KMS-11 (cell line): ENCODE data around the gene PARVA.

ENCODE experiments used
- H2AFZ ChIP-seq: fragments of 200-600 bp; sonication (generic); 2 replicates; pipeline ENCODE4 v1.6.1; 2016; ENCODE audit warnings: antibody characterized with exemption, mixed run types, low read depth
- H3K27ac ChIP-seq: fragments of 200-600 bp; sonication (generic); 2 replicates; pipeline ENCODE4 v1.6.1; 2016; ENCODE audit warnings: mild to moderate bottlenecking, mixed run types
- H3K27me3 ChIP-seq: fragments of 200-600 bp; sonication (generic); 2 replicates; pipeline ENCODE4 v1.6.1; 2017; ENCODE audit warnings: mild to moderate bottlenecking, low read depth, mixed run types, moderate library complexity; ENCODE audit not compliant: insufficient read depth
- H3K36me3 ChIP-seq: fragments of 200-600 bp; sonication (generic); 2 replicates; pipeline ENCODE4 v1.6.1; 2017; ENCODE audit warnings: mild to moderate bottlenecking, mixed run types; ENCODE audit not compliant: insufficient read depth
- H3K4me1 ChIP-seq: fragments of 200-600 bp; sonication (generic); 2 replicates; pipeline ENCODE4 v1.6.1; 2016; ENCODE audit warnings: mild to moderate bottlenecking, low read depth, mixed run types; ENCODE audit not compliant: poor library complexity, severe bottlenecking
- H3K4me2 ChIP-seq: fragments of 200-600 bp; sonication (generic); 2 replicates; pipeline ENCODE4 v1.7.0; 2016; ENCODE audit warnings: mild to moderate bottlenecking, mixed run types
- H3K4me3 ChIP-seq: fragments of 200-600 bp; sonication (generic); IDR thresholded peaks from 2 replicates; pipeline ENCODE4 v1.6.1; 2017; ENCODE audit warnings: low read depth, low read length, mixed read lengths; ENCODE audit not compliant: insufficient read depth
- H3K79me2 ChIP-seq: fragments of 200-600 bp; sonication (generic); 2 replicates; pipeline ENCODE4 v1.6.1; 2016; ENCODE audit warnings: low read depth, mixed run types; ENCODE audit not compliant: insufficient read depth
- H3K9ac ChIP-seq: fragments of 200-600 bp; sonication (generic); 2 replicates; pipeline ENCODE4 v1.6.1; 2016; ENCODE audit warnings: mild to moderate bottlenecking, mixed run types
- H4K20me1 ChIP-seq: fragments of 200-600 bp; sonication (generic); 2 replicates; pipeline ENCODE4 v1.6.1; 2016; ENCODE audit warnings: mild to moderate bottlenecking, mixed run types; ENCODE audit not compliant: insufficient read depth
- CTCF ChIP-seq: fragments of 200-600 bp; sonication (generic); conservative IDR thresholded peaks from 2 replicates; pipeline ENCODE4 v1.6.1; 2017; ENCODE audit warnings: low read depth, mild to moderate bottlenecking, antibody characterized with exemption, low read length, moderate library complexity, mixed read lengths

The PARVA gene

GRCh38 chr11:12532580-12532979, 155.2 kb downstream of the PARVA start:
- H3K4me2 ChIP-seq = no peak overlapping the region
- TF ChIP-seq CTCF = no peak
- no peak overlapping the region for H3K9ac ChIP-seq
- H3K79me2 ChIP-seq = no peaks in the 10 kb centered on the region
- H3K27me3 ChIP-seq = no peaks in the 10 kb centered on the region
- no peak overlapping the region for H3K27ac ChIP-seq
- no peak overlapping the region for H3K4me3 ChIP-seq
- H2AFZ ChIP-seq = no peak overlapping the region
- H4K20me1 ChIP-seq = no peaks in the 10 kb centered on the region
- H3K36me3 ChIP-seq = no peaks in the 10 kb centered on the region
- no peaks in the 10 kb centered on the region for H3K4me1 ChIP-seq

DNA sequence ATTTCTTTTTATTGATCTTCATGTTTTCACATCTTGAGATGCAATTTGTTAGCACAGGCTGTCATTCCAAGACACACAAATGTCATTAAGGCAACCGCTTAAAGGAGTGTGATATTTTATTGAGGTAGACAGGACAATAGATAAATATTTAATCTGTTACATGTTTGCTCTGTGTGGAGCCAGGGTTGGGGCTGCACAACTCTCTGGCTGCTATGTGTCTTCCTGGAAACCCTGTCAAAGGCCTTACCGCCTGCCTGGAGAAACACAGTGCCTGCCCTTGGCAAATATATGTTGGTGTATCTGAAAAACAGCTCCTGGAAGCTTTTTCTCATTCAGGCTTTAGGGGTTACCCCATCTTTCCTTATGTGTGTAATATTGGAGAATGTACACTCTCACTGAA, 157.2 kb downstream of the PARVA start:
- Histone ChIP-seq H3K9ac (no peak overlapping the region), H3K27ac (no peak overlapping the region), H3K4me3 (no peak overlapping the region), H3K4me1 (no peaks in the 10 kb centered on the region), H3K27me3 (no peaks in the 10 kb centered on the region), H3K4me2 (no peak overlapping the region), H2AFZ (no peak overlapping the region), H4K20me1 (no peaks in the 10 kb centered on the region), H3K79me2 (no peaks in the 10 kb centered on the region), H3K36me3 (no peaks in the 10 kb centered on the region)
- no peak for TF ChIP-seq CTCF

GRCh38 chr11:12535321-12535720, 157.9 kb downstream of the PARVA start:
- TF ChIP-seq CTCF = no peak

DNA sequence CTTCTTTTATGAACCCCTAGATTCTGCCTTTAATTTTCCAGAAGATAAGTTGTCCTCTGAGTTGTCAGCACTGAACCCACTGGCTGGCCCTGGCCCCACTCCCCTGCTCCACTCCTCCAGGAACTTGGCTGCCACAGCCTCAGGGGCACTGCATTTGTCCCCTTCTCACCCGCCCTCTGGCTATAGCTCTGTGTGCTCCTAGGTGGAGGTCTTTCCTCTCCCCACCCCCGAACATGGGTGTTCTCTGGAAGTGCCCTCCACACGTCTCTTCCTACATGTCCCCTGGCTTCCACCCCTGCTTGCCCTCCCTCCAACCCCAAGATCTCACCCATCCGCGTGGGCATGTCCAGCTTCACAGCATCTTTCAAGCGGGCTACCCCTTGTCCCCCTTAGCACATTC, 159.2 kb downstream of the PARVA start:
- H3K4me1 ChIP-seq = no peaks in the 10 kb centered on the region
- H3K36me3 ChIP-seq = no peaks in the 10 kb centered on the region
- H3K27me3 ChIP-seq = no peaks in the 10 kb centered on the region
- no peak overlapping the region for H2AFZ ChIP-seq
- no peak overlapping the region for H3K4me3 ChIP-seq
- H4K20me1 ChIP-seq = no peaks in the 10 kb centered on the region
- no peak overlapping the region for H3K27ac ChIP-seq
- no peak overlapping the region for H3K9ac ChIP-seq
- no peak for TF ChIP-seq CTCF
- no peak overlapping the region for H3K4me2 ChIP-seq
- no peaks in the 10 kb centered on the region for H3K79me2 ChIP-seq

More at GRCh38 chr11:12535321-12535720, 157.9 kb downstream of the PARVA start:
- H3K4me1 ChIP-seq = no peaks in the 10 kb centered on the region
- H3K9ac ChIP-seq = no peak overlapping the region
- H3K4me2 ChIP-seq = no peak overlapping the region
- H2AFZ ChIP-seq = no peak overlapping the region
- no peak overlapping the region for H3K27ac ChIP-seq
- no peaks in the 10 kb centered on the region for H3K79me2 ChIP-seq
- no peaks in the 10 kb centered on the region for H4K20me1 ChIP-seq
- H3K27me3 ChIP-seq = no peaks in the 10 kb centered on the region
- no peaks in the 10 kb centered on the region for H3K36me3 ChIP-seq
- no peak overlapping the region for H3K4me3 ChIP-seq
